H1 (cell line): ENCODE measurements around the gene SMARCB1. TPM values are rescaled to one million over a fixed set of nuclear protein-coding genes. Genes with fewer than 3 reads are reported as not detected.

ENCODE experiments used
- KDM4A ChIP-seq: IDR thresholded peaks from one replicate; pipeline ENCODE4 v1.7.1; 2012; ENCODE audit warnings: low read depth, mild to moderate bottlenecking, moderate library complexity, low read length, inconsistent platforms; ENCODE audit not compliant: severe bottlenecking
- RBBP5 ChIP-seq: IDR thresholded peaks from 2 replicates; pipeline ENCODE4 v1.7.1; 2012; ENCODE audit warnings: low read depth, mild to moderate bottlenecking, inconsistent platforms, low read length, moderate library complexity, borderline replicate concordance
- polyA plus RNA-seq, 7 experiments: library from polyadenylated mRNA; depleted of rRNA in 3 of 7; stranded (reverse) in 5 of 7; unstranded in 2 of 7; fragments of >200 nt in 5 of 7; fragments of 200-250 nt in 2 of 7; gene quantifications; 1 replicate in 5 of 7; 2 replicates in 1 of 7; 4 replicates in 1 of 7; pipeline versions ENCODE4 v1.2.1 to v1.2.3, GENCODE V29; 2011 to 2013; ENCODE audit warnings: missing spikeins in 2 of 7, mixed read lengths in 2 of 7
- total RNA-seq: library from RNA; stranded (reverse); fragmentation: NEBNext Ultra II Directional; extraction: Animal tissue kit (Norgen Biotek cat#: 25700); gene quantifications from 2 replicates; pipeline ENCODE4 v1.2.1, GENCODE V29; 2021

SMARCB1 gene
- total and polyA plus RNA-seq, 2 of the 8 experiments (the other 6 are each of a cell fraction or from before 2014, with no cell fraction given): 116 to 145 TPM

- no peak for TF ChIP-seq RBBP5
- no peak for TF ChIP-seq KDM4A
These were observed 36.4 kb upstream of the SMARCB1 start (continued) for GRCh38 chr22:23750367-23750713.
